ENCODE data around the gene AIF1L.

Gene AIF1L

DNA sequence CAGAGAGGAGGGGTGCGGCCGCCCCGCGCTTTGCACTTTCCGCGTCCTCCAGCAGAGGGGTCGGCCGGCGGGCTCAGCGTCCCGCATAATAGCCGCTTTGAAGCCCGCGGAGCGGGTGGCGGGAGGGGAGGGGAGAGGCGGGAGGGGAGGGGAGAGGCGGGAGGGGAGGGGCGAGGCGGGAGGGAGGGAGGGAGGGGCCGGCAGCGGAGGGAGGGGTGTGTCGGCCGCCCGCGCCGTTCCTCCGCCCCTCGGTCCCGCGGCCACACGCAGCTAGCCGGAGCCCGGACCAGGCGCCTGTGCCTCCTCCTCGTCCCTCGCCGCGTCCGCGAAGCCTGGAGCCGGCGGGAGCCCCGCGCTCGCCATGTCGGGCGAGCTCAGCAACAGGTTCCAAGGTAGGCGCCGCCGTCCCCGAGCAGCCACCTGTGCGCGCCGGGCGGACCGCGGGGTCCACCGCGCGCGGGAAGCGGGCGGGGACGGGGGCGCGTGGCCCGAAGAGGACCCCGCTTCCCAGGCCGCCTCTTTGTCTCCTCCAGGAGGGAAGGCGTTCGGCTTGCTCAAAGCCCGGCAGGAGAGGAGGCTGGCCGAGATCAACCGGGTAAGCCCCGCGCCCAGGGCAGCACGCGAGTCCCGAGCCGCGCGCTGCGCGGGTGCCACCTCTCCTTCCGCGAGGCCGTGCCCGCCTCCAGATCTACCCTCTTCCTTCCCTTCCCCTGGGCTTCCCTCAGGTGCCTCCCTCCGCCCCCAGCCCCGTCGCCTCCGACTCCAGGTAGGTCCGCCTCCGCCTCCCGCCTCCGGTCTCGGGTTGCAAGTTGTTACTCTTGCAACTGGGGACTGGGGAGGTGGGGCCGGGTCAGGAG is at the start of gene AIF1L:
TSS of gene AIF1L (plus strand) at position 263 of the 857 bp plus-strand sequence. CDS start at position 362, 99 bp downstream.
- no peak for DNase-seq

DNA sequence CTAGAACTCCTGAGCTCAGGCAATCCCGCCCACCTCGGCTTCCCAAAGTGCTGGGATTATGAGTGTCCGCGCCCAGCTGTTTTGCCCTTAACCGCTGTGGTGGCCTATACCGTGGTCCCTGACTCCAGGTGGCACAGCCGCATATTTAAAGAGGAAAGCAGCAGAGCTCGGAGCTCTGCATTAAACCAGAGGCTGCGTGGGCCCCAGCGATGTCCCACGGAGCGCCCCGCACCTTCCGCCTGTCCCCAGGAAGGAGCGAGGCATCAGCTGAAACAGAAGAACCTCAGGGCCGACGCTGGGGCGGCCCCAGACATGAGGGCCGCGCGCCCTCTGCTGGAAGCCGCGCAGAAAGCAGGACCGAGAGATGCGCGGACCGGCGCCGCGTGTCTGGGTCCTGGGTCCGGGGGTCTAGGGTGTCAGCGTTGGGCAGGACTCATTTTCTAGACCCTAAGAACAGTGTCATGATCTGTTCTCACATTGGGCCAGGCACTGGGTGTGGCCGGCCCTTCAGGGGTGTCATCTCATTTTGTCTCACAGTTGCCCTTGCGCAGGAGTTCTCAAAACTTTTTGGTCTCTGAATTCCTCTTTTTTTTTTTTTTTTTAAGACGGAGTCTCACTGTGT is 49.6 kb upstream of the AIF1L start:
- peak; percentile 62 for DNase-seq

DNA sequence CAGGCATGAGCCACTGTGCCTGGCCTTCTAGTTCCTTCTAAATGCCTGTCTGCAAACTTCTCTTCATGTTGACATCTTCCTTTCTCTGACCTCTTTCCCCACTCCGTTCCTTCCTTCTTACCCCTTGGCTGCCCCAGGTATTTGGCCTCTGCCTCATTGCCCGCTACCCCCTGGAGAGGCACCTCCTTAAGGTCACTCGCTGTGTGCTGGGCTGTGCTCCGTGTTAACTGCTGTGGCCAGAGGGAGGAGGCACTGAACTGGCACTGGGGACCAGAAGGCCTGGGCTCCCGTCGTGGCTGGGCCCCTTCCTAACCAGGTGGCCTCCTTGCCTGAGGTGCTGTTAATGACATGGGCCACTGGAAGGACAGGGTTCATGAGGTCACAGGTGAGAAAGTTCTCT is 48.0 kb upstream of the AIF1L start:
- DNase-seq = no peak

DNA sequence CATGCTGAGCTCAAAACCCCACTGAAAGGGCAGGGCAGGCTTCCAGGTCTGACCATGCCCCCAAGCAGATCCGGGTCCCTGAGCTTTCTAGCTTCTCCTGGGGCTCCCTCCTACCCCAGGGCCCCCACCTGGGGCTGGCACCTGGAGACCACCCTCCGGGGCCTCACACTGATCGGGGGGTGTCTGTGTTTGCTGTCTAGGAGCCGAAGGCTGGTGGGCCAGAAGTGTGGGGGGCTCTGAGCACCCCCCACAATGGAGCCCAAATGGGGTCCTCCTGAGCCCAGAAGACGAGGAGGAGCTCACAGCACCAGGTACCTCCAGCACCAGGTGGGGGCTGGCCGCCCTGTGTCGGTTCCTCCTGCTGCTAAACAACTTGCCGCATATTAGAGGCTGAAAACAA is 47.5 kb upstream of the AIF1L start:
- DNase-seq = no peak

DNA sequence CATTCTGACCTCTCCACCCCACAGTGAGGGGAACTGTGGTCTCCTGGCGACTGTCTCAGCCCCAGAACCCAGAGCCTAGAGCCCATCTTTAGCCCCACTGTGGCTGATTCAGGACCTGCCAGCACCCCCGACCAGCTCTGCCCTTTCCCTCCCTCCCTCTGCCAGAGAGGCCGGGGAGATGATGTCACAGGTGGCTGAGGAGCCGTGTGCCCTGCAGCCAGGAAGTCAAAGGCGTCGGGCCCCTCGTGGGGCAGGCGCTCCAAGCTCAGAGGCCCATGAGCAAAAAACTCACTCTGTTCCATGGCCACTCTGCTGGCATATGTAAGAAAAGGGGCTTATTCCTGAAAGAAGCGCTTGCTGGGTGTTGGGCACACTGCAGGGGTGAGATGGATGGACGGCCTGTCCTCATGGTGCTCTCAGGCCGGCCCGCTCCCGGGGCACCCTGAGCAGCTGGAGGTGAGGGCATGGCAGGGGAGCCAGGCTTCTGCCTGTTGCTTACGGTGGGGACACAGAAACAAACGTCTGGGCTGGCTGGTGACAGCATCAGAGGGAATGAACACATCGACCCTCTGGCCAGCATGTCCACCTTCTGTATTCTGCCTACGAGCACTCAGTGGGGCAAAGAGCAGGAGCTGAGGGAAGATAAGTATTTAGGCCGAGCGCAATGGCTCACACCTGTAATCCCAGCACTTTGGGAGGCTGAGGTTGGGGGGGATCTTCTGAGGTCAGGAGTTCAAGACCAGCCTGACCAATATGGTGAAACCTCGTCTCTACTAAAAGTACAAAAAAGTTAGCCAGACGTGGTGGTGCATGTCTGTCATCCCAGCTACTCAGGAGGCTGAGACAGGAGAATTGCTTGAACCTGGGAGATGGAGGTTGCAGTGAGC is 46.3 kb upstream of the AIF1L start:
- no peak for DNase-seq

DNA sequence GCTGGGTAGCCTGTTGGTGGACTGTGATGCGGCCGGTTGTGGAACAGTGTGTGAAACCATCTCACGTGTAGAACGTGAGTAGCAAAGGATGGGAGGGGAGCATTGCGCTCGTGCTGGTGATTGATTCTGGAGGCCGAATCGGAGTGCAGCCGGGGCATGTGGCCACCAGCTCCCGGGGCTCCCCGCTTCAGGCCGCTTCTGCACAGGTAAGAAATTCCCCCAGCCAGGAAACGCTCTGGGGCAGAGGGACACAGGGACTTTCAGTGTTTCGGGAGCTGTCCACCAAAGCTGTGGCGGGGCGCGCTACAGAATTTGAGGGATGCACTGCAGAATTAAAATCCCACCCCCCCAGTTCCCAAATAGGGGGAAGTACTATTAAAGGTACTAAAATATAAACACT is 45.5 kb upstream of the AIF1L start:
- no peak for DNase-seq

DNA sequence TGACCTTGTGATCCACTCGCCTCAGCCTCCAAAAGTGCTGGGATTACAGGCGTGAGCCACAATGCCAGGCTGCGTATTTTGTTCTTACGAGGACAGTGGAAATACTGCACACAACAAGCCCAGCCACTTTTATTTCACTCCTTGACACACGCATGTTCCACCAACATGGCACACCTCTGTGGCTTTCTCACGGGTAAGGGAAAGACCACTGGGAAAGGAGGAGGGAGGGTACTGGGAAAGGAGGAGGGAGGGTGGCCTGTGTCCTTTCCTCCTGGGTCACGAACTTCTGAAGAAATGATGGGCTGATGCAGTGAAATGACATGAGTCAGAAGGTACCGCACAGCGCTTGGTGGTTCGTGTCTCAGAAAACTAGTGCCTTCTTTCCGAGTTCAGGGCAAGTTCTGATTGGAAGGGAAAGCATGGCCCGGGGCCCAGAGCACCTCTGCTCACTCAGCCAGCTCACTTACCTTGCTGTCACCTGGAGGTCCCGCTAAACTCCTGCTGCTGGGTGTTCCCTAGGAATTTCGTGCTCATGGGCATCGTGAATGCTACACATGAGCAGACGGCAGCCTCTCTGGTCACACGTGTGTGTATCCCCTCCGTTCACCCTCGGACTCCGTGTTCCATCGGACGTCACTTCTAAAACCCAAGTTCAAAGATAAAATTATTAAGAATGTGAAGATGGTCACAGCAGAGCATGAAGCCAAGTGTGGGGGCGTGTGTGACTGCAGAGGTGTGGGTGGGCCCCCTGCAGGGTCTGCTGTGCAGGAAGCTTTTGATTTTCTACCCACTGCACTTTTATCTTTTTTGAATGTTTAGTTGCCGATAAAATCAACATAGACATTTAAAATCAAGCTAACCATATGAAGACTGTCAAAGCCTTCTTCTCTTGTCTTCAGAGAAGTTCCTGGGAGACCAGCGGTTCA is 44.5 kb upstream of the AIF1L start:
- DNase-seq = no peak

DNA sequence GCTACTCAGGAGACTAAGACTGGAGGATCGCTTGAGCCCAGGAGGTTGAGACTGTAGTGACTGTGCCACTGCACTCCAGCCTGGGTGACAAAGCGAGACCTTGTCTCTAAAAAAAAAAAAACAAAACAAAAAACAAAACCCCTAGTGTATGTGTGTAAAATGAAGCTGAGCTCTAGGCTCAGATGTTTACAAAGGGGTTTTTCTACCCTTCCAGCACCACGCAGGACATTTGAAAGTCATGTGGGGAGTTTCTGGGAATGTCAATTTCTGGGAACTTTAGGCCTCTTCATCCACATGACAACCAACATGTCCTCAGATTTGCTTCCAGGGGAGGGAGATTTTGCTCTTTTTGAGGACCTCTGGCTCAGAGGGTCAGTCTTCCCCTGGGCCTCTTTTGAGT is 42.4 kb upstream of the AIF1L start:
- no peak for DNase-seq

DNA sequence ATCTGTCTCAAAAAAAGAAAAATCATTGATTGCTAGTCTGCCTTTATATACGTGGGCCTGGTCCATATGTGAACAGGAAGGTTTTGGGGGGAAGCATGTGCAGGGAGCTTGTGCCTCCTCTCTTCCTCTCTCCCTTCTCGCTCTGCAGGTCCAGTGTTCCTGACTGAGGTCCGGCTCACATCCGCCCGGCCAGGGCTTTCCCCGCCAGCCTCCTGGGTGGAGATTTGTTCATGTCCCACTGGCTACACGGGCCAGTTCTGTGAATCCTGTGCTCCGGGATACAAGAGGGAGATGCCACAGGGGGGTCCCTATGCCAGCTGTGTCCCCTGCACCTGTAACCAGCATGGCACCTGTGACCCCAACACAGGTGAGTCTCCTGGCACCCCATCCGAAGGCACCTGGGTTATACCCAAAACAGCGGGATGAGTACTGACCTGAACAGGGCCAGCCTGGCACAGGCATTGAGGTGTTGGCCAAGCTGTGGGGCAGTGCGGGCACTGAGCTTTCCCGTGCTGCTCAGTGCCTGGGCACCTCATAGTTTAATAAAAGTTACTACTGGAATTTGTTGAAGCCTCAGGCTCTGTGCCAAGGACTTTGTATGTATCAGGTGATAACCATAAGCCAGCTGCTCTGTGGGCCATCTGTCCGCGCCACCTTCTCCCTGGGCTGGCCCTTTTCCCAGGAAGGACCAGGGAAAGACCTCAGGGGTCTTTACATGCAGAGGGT is 39.4 kb upstream of the AIF1L start:
- DNase-seq = no peak

DNA sequence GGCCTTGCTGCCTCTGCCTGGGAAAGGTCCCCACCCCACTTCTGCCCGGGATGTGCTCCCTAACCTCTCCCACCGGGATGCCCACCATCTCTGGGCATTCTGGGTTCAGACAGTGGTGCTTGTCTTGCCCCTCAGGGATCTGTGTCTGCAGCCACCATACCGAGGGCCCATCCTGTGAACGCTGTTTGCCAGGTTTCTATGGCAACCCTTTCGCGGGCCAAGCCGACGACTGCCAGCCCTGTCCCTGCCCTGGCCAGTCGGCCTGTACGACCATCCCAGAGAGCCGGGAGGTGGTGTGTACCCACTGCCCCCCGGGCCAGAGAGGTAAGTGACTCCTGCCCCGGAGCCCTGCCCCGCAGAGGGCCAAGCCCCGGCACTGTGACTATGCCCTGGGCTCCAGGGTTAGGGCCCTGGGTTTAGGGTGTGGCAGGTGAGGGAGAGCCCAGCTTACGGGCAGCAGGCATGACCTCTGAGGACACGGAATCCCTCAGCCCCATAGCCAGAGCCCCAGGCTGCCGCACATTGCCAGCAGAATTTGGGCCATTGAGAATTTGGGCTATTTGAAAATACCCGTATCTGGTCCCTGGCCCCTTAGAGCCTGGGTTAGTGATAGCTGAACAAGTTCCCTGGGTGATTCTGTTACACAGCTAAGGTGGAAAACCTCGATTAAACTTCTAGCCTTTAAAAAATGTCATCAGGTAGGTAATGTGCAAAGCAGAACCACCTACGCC is 35.3 kb upstream of the AIF1L start:
- DNase-seq = no peak

DNA sequence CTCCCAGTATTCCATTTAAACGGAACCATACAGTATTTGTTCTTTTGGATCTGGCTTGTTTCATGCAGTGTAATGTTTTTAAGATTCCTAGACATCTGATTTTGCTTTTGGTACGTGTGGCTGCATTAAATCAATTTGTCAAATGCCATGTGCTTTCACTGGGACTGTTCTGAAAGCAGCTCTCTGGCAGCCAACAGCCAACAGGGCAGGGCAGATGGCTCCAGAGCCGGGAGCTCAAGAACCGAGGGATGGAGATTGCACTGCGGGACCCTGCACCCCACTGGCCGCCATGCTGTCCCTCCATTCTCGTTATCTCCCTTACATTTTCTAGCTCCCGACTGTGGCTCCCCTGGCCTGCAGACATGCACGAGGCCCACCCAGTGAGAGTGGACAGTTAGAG is 33.4 kb upstream of the AIF1L start:
- no peak for DNase-seq

DNA sequence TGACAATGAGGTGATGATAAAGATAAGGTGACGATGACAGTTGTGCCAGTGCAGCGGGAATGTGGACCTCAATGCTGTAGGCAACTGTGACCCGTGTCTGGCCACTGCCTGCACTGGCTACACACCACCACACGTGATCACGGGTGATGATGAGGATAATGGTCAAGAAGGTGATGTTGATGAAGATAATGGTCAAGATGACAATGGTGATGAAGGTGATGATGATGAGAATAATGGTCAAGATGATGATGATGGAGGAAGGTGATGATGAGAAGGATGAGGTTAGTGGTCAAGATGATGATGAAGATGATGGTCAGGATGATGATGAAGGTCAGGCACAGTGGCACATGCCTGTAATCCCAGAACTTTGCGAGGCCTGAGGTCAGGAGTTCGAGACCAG is 30.7 kb upstream of the AIF1L start:
- no peak for DNase-seq

DNA sequence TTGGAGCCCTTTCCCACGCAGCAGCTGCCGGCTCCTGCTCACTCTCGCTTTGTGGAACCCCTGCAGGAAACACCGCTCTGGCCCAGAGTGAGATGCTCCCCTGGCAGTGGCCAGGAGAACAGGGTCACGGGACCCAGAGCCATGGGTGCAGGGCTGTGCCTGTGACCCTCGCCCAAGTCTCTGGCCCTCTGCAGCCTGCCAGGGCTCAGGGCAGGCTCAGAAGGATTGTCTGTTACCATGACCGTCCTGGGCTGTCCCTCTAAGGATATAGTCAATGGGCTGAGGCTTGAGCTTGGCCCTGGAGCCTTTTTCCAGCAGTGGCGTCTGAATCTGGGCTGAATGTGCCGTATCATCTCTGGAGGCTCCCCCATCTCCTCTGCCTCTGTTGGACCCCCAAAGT is 28.7 kb upstream of the AIF1L start:
- no peak for DNase-seq

DNA sequence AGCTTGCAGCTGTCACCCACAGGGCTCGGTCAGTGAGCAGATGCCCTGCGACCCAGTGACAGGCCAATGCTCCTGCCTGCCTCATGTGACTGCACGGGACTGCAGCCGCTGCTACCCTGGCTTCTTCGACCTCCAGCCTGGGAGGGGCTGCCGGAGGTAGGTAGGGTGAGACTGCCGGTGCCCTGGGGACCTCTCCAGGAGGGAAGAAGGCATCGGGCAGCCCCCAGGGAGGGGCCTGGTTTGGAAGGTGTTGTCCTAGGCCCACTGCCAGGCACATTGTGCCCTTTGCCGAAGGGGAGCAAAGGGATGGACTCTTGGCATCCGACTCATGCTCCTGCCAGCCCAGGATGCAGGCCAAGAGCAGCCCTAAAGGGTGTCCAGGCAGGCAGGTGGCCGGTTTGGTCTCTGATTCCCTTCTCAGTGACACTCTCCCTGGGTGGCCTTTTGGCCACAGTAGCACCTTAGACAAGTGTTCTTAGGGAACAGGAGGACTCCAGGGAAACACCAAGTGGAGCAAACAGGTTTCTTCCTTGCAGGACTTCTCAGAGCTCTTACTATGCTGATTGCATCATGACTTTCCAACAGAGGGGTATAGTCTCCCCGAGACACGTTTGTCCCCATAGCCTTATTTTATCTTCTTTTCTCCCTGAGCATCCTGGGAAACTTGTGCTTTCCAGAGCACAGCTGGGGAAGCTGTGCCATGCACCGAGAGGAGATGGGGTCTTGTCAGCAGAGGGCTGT is 28.1 kb upstream of the AIF1L start:
- DNase-seq = no peak

DNA sequence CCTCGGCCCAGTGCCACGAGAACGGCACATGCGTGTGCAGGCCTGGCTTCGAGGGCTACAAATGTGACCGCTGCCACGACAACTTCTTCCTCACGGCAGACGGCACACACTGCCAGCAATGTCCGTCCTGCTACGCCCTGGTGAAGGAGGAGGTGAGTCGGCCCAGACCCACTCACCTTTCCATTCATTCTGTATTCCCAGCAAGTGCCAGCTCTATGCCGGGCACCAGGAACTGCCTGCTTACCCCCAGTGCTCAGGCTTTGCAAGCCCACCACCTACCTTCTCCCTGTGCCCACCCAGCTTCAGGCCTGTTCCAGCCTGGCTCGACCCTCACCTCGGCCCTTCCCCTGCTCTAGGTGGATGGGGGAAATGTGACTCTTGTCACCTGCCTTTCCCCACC is 26.6 kb upstream of the AIF1L start:
- DNase-seq = no peak

DNA sequence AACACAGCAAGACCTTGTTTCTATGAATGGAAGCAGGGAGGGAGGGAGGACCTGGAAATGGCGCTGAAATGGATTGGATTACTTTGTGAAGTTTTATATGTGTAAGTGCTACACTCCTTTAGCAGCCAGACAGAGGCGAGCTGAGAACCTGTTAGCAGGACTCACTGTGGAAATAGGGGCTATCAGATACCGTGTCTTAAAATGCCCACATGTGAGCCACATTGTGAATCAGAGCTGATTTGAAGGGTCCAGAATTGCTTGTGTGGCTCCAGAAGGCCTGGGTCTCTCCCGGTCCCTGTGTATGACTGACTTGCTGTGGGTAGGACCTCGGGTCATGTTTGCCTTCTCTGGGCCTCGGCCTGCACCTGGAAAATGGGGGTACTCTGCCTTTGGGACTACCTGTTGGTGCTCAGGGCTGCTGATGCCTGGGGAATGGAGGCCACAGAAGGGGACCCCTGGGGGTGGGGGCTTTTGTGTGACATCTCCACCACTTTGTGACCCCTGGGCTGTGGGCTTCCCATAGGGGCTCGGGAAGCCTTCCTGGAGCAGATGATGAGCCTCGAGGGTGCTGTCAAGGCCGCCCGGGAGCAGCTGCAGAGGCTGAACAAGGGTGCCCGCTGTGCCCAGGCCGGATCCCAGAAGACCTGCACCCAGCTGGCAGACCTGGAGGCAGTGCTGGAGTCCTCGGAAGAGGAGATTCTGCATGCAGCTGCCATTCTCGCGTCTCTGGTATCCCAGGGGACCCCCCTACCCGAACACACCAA is 24.0 kb upstream of the AIF1L start:
- DNase-seq = no peak

DNA sequence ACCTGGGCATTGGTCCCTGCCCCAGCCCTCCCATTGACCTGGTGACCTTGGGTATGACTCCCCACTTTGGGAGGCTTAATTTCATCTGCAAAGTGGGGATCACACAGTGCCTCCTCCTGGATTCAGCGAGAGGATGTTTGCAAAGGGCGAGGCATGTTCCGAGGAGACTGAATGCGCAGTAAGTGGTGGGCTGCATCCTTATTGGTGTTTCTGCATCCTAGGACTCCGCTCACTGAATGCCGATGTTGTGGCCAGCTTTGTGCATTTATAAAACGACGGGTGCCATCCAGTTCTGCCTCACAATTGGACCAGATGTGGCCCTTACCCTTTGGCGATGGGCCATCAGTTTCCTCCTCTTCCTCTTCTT is 23.5 kb upstream of the AIF1L start:
- DNase-seq = no peak

DNA sequence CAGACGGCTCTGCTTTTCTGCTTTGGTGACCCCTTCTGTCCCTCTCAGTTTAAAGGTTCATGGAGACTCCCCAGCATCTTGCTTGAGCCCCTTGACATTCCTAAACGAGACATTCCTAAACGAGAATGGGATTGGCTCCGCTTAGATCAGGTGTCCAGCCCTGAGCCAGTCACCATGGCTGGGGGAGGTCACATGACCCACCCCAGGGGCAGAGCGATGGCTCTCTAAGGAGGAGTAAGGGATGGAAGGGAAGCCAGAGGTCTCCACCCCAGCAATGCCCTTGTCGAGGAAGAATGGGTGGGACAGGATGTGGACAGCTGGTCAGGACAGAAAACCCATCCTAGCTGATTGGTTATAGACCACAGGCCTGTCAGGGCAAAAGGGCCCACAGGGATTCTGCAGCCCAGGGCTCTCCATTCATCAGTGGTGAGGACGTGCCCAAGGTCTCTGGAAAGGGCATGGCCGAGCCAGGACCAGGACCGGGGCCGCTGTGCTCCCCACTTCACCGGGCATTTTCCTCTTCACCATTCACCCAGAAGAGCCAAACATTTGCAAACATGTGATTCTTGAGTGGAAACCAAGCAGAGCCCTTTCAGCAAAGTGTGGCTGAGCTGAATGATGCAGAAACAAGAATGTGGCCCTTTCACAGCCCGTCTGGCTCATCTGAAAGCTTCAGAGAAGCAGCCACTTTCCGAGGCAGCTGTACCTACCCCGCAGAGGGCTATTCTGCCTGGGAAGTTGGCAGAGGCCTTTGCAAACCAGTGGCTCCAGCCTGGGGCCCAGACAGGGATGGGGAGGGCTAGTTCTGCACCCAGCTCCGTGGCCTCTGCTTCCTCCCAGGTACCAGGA is 19.8 kb upstream of the AIF1L start:
- no peak for DNase-seq
